Glutamatergic neuron (in vitro differentiated cells): ENCODE measurements around the gene SLC9A1. TPM values are rescaled to one million over a fixed set of nuclear protein-coding genes. Genes with fewer than 3 reads are reported as not detected.

Experiments
- DNase-seq: peaks from one replicate; pipeline ENCODE4 v3.0.0; 2022
- H3K27ac Mint-ChIP-seq: one replicate; pipeline ENCODE4 v1.8.0; 2020; ENCODE audit warnings: mild to moderate bottlenecking, mixed read lengths, inconsistent platforms; ENCODE audit not compliant: unreplicated experiment
- H3K27me3 Mint-ChIP-seq: one replicate; pipeline ENCODE4 v1.8.0; 2020; ENCODE audit warnings: mild to moderate bottlenecking, moderate library complexity, mixed read lengths, inconsistent platforms; ENCODE audit not compliant: unreplicated experiment
- H3K36me3 Mint-ChIP-seq: one replicate; pipeline ENCODE4 v1.8.0; 2020; ENCODE audit warnings: mild to moderate bottlenecking, mixed read lengths, inconsistent platforms; ENCODE audit not compliant: unreplicated experiment
- H3K4me1 Mint-ChIP-seq: one replicate; pipeline ENCODE4 v1.8.0; 2020; ENCODE audit warnings: mild to moderate bottlenecking, low read depth, mixed read lengths, inconsistent platforms; ENCODE audit not compliant: unreplicated experiment
- H3K4me3 Mint-ChIP-seq: one replicate; pipeline ENCODE4 v1.8.0; 2020; ENCODE audit warnings: mild to moderate bottlenecking, mixed read lengths, inconsistent platforms; ENCODE audit not compliant: unreplicated experiment
- H3K9me3 Mint-ChIP-seq: one replicate; pipeline ENCODE4 v1.8.0; 2020; ENCODE audit warnings: mild to moderate bottlenecking, moderate library complexity, mixed read lengths, inconsistent platforms; ENCODE audit not compliant: unreplicated experiment
- total RNA-seq: library from RNA; stranded (reverse); fragmentation: NEBNext Ultra II Directional; extraction: Animal tissue kit (Norgen Biotek cat#: 25700); gene quantifications from one replicate; pipeline ENCODE4 v1.2.1, GENCODE V29; 2021; ENCODE audit not compliant: unreplicated experiment
- TF ChIP-seq, protein P1 (sequence below): fragments of 200-600 bp; sonication (generic); IDR thresholded peaks from one replicate; pipeline ENCODE4 v1.5.0; 2021; ENCODE audit not compliant: partially characterized antibody, unreplicated experiment

SLC9A1 gene
- total RNA-seq, 1 donor from 2014 or later, result 16.7 TPM

DNA sequence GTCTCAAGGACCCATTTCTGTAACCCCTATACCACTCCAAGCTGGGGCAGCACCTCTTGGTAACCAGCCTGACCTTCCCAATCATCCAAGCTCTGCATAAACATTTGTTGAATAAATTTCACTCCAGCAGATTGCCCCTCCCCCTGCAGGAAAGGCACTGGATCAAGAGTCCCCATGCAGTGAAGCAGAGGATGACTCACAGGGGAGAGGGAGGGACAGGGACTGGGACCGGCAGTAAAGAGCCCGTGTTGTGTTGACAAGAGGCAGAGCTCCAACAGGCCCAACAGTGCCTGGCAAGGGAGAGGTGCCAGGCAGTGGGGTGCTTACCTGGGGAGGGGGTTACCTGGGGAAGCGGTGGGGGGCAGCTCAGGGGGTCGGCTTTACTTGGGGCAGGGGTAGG, 32.3 kb downstream of the SLC9A1 start:
- Mint-ChIP-seq H3K36me3 (no peaks in the 10 kb centered on the region), H3K27me3 (peaks cover 4% of the 10 kb centered on the region), H3K27ac (no peak overlapping the region), H3K9me3 (peaks cover 1% of the 10 kb centered on the region), H3K4me3 (no peak overlapping the region), H3K4me1 (peaks cover 14% of the 10 kb centered on the region)
- TF ChIP-seq, protein P1, sequence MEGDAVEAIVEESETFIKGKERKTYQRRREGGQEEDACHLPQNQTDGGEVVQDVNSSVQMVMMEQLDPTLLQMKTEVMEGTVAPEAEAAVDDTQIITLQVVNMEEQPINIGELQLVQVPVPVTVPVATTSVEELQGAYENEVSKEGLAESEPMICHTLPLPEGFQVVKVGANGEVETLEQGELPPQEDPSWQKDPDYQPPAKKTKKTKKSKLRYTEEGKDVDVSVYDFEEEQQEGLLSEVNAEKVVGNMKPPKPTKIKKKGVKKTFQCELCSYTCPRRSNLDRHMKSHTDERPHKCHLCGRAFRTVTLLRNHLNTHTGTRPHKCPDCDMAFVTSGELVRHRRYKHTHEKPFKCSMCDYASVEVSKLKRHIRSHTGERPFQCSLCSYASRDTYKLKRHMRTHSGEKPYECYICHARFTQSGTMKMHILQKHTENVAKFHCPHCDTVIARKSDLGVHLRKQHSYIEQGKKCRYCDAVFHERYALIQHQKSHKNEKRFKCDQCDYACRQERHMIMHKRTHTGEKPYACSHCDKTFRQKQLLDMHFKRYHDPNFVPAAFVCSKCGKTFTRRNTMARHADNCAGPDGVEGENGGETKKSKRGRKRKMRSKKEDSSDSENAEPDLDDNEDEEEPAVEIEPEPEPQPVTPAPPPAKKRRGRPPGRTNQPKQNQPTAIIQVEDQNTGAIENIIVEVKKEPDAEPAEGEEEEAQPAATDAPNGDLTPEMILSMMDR, result no peak
- no peak for DNase-seq

DNA sequence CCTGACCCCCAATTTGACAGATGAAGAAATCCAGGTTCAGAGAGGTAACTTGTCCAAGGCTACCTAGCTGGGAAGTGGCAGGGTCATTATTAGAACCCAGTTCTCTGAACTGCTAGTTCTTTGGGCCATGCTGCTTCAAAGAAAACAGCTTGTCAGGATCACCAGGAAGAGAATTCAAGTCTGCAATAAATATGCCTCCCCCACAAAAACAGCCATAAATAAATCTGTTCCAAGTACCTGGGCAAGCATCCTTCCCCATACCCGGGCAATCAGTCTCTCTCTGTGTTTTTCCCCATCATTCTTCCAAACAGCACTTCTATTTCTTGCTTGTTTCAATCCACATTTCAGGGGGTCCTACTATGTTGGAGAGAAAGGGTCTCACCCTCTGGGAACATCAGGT, 34.1 kb downstream of the SLC9A1 start:
- Mint-ChIP-seq H3K27me3 (peaks cover 4% of the 10 kb centered on the region), H3K27ac (no peak overlapping the region), H3K4me1 (peaks cover 16% of the 10 kb centered on the region), H3K4me3 (no peak overlapping the region), H3K9me3 (peaks cover 1% of the 10 kb centered on the region), H3K36me3 (no peaks in the 10 kb centered on the region)
- TF ChIP-seq, protein P1, result no peak
- no peak for DNase-seq

DNA sequence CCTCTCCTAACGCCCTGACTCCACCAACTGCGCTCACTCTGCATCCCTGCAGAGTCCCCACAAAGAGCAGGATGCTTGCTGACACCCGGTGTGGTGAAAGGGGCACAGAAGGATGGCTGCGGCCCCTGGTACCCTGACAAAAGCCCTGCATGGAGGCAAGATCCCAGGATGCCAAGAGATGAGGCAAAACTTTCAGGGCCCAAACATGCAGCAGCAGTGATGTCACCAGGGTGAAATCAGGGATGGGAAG, 36.6 kb downstream of the SLC9A1 start:
- Mint-ChIP-seq H3K4me3 (peak overlapping the region; percentile 42), H3K27me3 (peaks cover 4% of the 10 kb centered on the region), H3K4me1 (peaks cover 23% of the 10 kb centered on the region), H3K27ac (peak overlapping the region; percentile 48), H3K9me3 (peaks cover 2% of the 10 kb centered on the region), H3K36me3 (no peaks in the 10 kb centered on the region)
- no peak for DNase-seq
- TF ChIP-seq, protein P1, result no peak

DNA sequence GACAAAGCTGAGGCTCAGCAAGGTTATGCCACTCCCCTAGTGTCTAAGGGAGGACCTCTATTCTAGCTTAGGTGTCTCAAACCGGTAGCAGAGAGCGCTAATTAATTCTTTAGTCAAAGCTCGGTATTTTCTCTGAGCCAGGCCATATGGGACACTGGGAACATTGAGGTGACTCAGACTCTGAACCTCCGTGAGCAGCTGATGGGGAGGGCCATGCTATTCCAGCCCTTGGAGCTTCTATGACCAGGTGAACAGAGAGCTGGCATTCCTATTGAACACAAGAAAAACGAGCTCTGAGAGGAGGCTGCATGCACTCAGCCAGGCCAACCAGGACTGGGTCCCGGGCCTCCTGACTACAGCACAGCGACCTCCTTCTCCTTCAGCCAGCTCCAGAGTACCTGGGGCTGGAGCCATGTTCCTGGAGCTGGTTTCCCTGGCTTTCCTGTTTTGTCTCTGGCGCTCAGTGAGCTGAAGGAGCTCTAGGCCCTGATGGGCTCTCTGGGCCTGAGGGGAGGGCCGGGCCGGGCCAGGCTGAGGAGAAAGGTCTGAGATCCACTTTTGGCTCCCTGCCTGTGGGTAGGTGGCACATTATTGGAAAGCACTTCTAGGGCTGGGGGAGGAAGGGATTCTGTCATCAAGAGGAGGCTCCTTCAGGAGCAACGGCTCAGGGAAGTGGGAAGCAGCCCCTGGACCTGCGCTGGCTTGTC, 37.0 kb downstream of the SLC9A1 start:
- no peak overlapping the region for H3K27ac Mint-ChIP-seq
- TF ChIP-seq, protein P1, result no peak
- DNase-seq, result no peak
- H3K9me3 Mint-ChIP-seq, result peaks cover 2% of the 10 kb centered on the region
- H3K36me3 Mint-ChIP-seq, result no peaks in the 10 kb centered on the region
- peaks cover 4% of the 10 kb centered on the region for H3K27me3 Mint-ChIP-seq
- peaks cover 23% of the 10 kb centered on the region for H3K4me1 Mint-ChIP-seq
- peak overlapping the region; percentile 42 for H3K4me3 Mint-ChIP-seq

DNA sequence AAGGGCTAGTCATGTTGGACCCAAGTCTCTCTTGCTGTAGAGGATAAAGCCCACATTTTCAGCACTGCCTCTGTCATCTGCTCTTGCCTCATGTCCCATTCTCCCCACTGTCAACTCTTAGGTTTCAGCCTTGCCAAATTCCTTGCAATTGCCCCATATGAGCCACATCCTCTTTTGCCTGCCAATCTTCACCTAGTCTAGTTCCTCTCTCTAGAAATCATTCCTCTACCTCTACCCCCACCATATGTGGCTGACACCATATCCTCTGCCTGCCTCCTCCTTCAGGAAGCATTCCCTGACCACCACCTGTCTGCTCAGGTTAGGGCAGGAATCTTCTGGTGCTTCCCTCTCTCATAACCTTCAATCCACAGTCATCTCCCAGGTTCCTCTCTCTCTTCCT, 38.2 kb downstream of the SLC9A1 start:
- Mint-ChIP-seq H3K9me3 (peaks cover 5% of the 10 kb centered on the region), H3K27ac (no peak overlapping the region), H3K4me1 (peaks cover 25% of the 10 kb centered on the region), H3K4me3 (no peak overlapping the region), H3K36me3 (no peaks in the 10 kb centered on the region), H3K27me3 (peaks cover 4% of the 10 kb centered on the region)
- TF ChIP-seq, protein P1, result no peak
- no peak for DNase-seq
